ENCODE data around the gene RTEL1. TPM values are rescaled to one million over a fixed set of nuclear protein-coding genes. Genes with fewer than 3 reads are reported as not detected.

Gene RTEL1
- total RNA-seq, 1 experiment from 2014 or later, result 58.0 TPM

- TF ChIP-seq EZH2phosphoT487 (IDR thresholded peaks at IDR 0.05; ENCODE audit: borderline replicate concordance) (no peak), SP1 (IDR thresholded peaks at IDR 0.05; ENCODE audit: low read depth) (no peak), FOSL1 (IDR thresholded peaks at IDR 0.05; ENCODE audit: low read depth) (no peak), YY1 (IDR thresholded peaks at IDR 0.05; ENCODE audit: extremely low read depth, insufficient replicate concordance, low read depth, low read length) (no peak), ZNF274 (IDR thresholded peaks at IDR 0.05; ENCODE audit: low read depth, low read length) (no peak), ELF1 (IDR thresholded peaks at IDR 0.05; ENCODE audit: borderline replicate concordance, low read depth) (no peak), TCF7L2 (IDR thresholded peaks at IDR 0.05; ENCODE audit: borderline replicate concordance, extremely low read depth, insufficient read depth, insufficient read length) (no peak), POLR2A (IDR thresholded peaks at IDR 0.05; ENCODE audit: borderline replicate concordance, extremely low read depth, insufficient read depth, insufficient read length) (no peak), EGR1 (IDR thresholded peaks at IDR 0.05; ENCODE audit: low read depth) (no peak)
- H3K4me3 ChIP-seq (replicated peaks in 1 of 2; ENCODE audit: low read depth in 1 of 2, low read length in 2 of 2), result no peak overlapping the region
- H2AFZ ChIP-seq (ENCODE audit: low read depth, low read length, poor library complexity, severe bottlenecking), result no peak overlapping the region
- ChIA-PET RAD21 (ENCODE audit: low non-redundant PET in 1 of 2, low total read pairs in 2 of 2, uncharacterized antibody in 2 of 2, unreplicated experiment in 2 of 2) (no interaction called here), CTCF (no interaction called here), POLR2A (interaction anchor here (0.9 kb wide), 1 partner anchor 10 kb away, joined by 3 read pairs; no protein-coding TSS in a partner anchor)
- BruUV-seq (replicated peaks), result no TSS peak
- peaks cover 0 to 6% of the 10 kb centered on the region in 2 experiments; a peak in 1 of 4 replicates for H3K9me3 ChIP-seq (ENCODE audit: control insufficient read depth in 1 of 2, insufficient read depth in 1 of 2, low read depth in 1 of 2, low read length in 2 of 2)
- DNase-seq (ENCODE audit: low read depth, low spot score) (no peak), ATAC-seq (no peak)
- H3K36me3 ChIP-seq (ENCODE audit: control insufficient read depth in 1 of 2, insufficient read depth in 2 of 2, low read length in 2 of 2), result peaks cover 8 to 49% of the 10 kb centered on the region in 2 experiments
- H3K79me2 ChIP-seq (ENCODE audit: insufficient read depth, low read length), result peaks cover 92% of the 10 kb centered on the region
- no peak overlapping the region for H3K4me2 ChIP-seq (ENCODE audit: low read length)
- H3K9me2 ChIP-seq (ENCODE audit: insufficient read depth), result no peaks in the 10 kb centered on the region
- H3K9ac ChIP-seq (ENCODE audit: low read length), result no peak overlapping the region
- peaks cover 5 to 11% of the 10 kb centered on the region in 2 experiments for H3K4me1 ChIP-seq (ENCODE audit: control insufficient read depth in 1 of 2, insufficient read depth in 2 of 2, low read length in 2 of 2)
- intact Hi-C loops (cut with micrococcal nuclease), result no loop called here
- no peaks in the 10 kb centered on the region for H3K27me3 ChIP-seq (ENCODE audit: insufficient read depth, low read length)
- H4K20me1 ChIP-seq (ENCODE audit: insufficient read depth), result no peaks in the 10 kb centered on the region
- no peak overlapping the region for H3K27ac ChIP-seq (ENCODE audit: low read depth, low read length)
Observed at GRCh38 chr20:63712191-63712590, 54.1 kb downstream of the RTEL1 start.

GRCh38 chr20:63714858-63715257 is 56.7 kb downstream of the RTEL1 start:
- ChIA-PET POLR2A (no interaction called here), RAD21 (ENCODE audit: low non-redundant PET in 1 of 2, low total read pairs in 2 of 2, uncharacterized antibody in 2 of 2, unreplicated experiment in 2 of 2) (no interaction called here), CTCF (no interaction called here)
- no peaks in the 10 kb centered on the region for H3K9me2 ChIP-seq (ENCODE audit: insufficient read depth)
- BruUV-seq (replicated peaks), result no TSS peak
- peaks cover 18 to 65% of the 10 kb centered on the region in 2 experiments for H3K36me3 ChIP-seq (ENCODE audit: control insufficient read depth in 1 of 2, insufficient read depth in 2 of 2, low read length in 2 of 2)
- no peaks in the 10 kb centered on the region for H4K20me1 ChIP-seq (ENCODE audit: insufficient read depth)
- no peaks in the 10 kb centered on the region for H3K4me1 ChIP-seq (ENCODE audit: control insufficient read depth in 1 of 2, insufficient read depth in 2 of 2, low read length in 2 of 2)
- TF ChIP-seq YY1 (IDR thresholded peaks at IDR 0.05; ENCODE audit: extremely low read depth, insufficient replicate concordance, low read depth, low read length) (no peak), CEBPB (IDR thresholded peaks at IDR 0.05; ENCODE audit: low read depth) (no peak), ELF1 (IDR thresholded peaks at IDR 0.05; ENCODE audit: borderline replicate concordance, low read depth) (no peak), SIN3A (IDR thresholded peaks at IDR 0.05; ENCODE audit: low read depth) (no peak), TCF7L2 (IDR thresholded peaks at IDR 0.05; ENCODE audit: borderline replicate concordance, extremely low read depth, insufficient read depth, insufficient read length) (no peak), FOSL1 (IDR thresholded peaks at IDR 0.05; ENCODE audit: low read depth) (no peak), MAX (IDR thresholded peaks at IDR 0.05) (no peak)
- no peak overlapping the region for H3K4me3 ChIP-seq (replicated peaks in 1 of 2; ENCODE audit: low read depth in 1 of 2, low read length in 2 of 2)
- no peak overlapping the region for H3K4me2 ChIP-seq (ENCODE audit: low read length)
- peaks cover 4 to 16% of the 10 kb centered on the region in 2 experiments; a peak in 1 of 4 replicates for H3K9me3 ChIP-seq (ENCODE audit: control insufficient read depth in 1 of 2, insufficient read depth in 1 of 2, low read depth in 1 of 2, low read length in 2 of 2)
- H2AFZ ChIP-seq (ENCODE audit: low read depth, low read length, poor library complexity, severe bottlenecking), result no peak overlapping the region
- peaks cover 96% of the 10 kb centered on the region for H3K79me2 ChIP-seq (ENCODE audit: insufficient read depth, low read length)
- no peak for DNase-seq (ENCODE audit: low read depth, low spot score)
- intact Hi-C loops (cut with micrococcal nuclease), result no loop called here
- no peak for ATAC-seq
- H3K27ac ChIP-seq (ENCODE audit: low read depth, low read length), result no peak overlapping the region
- H3K27me3 ChIP-seq (ENCODE audit: insufficient read depth, low read length), result no peaks in the 10 kb centered on the region
- H3K9ac ChIP-seq (ENCODE audit: low read length), result no peak overlapping the region

Measured in HCT116 (cell line).